ENCODE measurements around the gene SLC34A1. TPM values are rescaled to one million over a fixed set of nuclear protein-coding genes. Genes with fewer than 3 reads are reported as not detected.

SLC34A1 gene
- polyA plus RNA-seq, 3 donors = not detected

DNA sequence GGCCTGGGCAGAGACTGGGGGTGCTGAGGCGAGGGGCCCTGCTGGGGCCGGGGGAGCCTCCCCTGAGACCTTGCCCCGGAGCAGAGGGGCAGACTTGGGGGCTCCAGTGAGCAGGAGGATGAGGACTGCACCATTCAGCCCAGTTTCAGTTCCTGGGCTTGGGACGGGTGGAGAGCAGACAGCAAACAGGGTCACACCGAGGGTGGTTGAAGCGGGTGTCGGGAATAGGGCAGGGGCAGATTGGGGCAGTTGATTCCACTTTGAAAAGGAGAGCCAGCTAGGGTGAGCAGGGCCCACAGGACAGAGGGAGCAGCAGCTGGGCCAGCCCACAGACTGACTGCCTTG, 46.7 kb downstream of the SLC34A1 start:
- Histone ChIP-seq H2AFZ (ENCODE audit: insufficient read depth, low read depth, low read length, poor library complexity, severe bottlenecking) (no peak overlapping the region), H3K9me3 (replicated peaks in 1 of 2; ENCODE audit: control insufficient read depth in 1 of 2, insufficient read depth in 1 of 2, low read length in 2 of 2) (no peaks in the 10 kb centered on the region), H4K20me1 (ENCODE audit: insufficient read depth, low read length) (peaks cover 68% of the 10 kb centered on the region), H3K27ac (ENCODE audit: low read depth in 1 of 2, low read length in 2 of 2) (peak overlapping the region; percentile 98 to 100), H3K79me2 (ENCODE audit: insufficient read depth, low read length) (peaks cover 86% of the 10 kb centered on the region), H3K9ac (ENCODE audit: insufficient read depth, low read length, poor library complexity, severe bottlenecking) (peak overlapping the region; percentile 52), H3K36me3 (replicated peaks in 1 of 2; ENCODE audit: control insufficient read depth in 1 of 2, insufficient read depth in 2 of 2, low read length in 2 of 2) (peaks cover 54 to 61% of the 10 kb centered on the region in 2 donors), H3K27me3 (ENCODE audit: control insufficient read depth in 2 of 2, insufficient read depth in 2 of 2, low read length in 2 of 2) (no peaks in the 10 kb centered on the region), H3K4me1 (ENCODE audit: control insufficient read depth in 1 of 2, insufficient read depth in 2 of 2, low read length in 2 of 2) (peaks cover 60 to 68% of the 10 kb centered on the region in 2 donors), H3K4me2 (replicated peaks; ENCODE audit: extremely low read depth, low read length, poor library complexity, severe bottlenecking) (peak overlapping the region; percentile 69), H3K4me3 (replicated peaks in 1 of 3; ENCODE audit: low read depth in 2 of 3, low read length in 3 of 3) (peak overlapping the region in 2 of 3 experiments; percentile 3 to 59)
- H3K27ac Mint-ChIP-seq = peak overlapping the region; percentile 99 to 100 (median 99)
- no peak for DNase-seq
- H3K9me3 Mint-ChIP-seq = no peaks in the 10 kb centered on the region
- H3K4me3 Mint-ChIP-seq = peak overlapping the region; percentile 57 to 70
- TF ChIP-seq, protein P1, sequence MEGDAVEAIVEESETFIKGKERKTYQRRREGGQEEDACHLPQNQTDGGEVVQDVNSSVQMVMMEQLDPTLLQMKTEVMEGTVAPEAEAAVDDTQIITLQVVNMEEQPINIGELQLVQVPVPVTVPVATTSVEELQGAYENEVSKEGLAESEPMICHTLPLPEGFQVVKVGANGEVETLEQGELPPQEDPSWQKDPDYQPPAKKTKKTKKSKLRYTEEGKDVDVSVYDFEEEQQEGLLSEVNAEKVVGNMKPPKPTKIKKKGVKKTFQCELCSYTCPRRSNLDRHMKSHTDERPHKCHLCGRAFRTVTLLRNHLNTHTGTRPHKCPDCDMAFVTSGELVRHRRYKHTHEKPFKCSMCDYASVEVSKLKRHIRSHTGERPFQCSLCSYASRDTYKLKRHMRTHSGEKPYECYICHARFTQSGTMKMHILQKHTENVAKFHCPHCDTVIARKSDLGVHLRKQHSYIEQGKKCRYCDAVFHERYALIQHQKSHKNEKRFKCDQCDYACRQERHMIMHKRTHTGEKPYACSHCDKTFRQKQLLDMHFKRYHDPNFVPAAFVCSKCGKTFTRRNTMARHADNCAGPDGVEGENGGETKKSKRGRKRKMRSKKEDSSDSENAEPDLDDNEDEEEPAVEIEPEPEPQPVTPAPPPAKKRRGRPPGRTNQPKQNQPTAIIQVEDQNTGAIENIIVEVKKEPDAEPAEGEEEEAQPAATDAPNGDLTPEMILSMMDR (IDR thresholded peaks at IDR 0.05) = no peak
- intact Hi-C loops (cut with micrococcal nuclease) = loop anchor here in 1 of 2 donors (2.0 kb wide), 1 partner anchor 14 kb away; no protein-coding TSS in a partner anchor
- peaks cover 0 to 1% (median 0%) of the 10 kb centered on the region in 3 donors for H3K27me3 Mint-ChIP-seq (ENCODE audit: low read depth in 3 of 3)
- 22% methylated on average over 7 of the region's 7 CpGs for WGBS (ENCODE audit: insufficient coverage)
- H3K4me1 Mint-ChIP-seq = peaks cover 50% of the 10 kb centered on the region
- H3K36me3 Mint-ChIP-seq = peaks cover 48 to 78% of the 10 kb centered on the region in 2 donors

DNA sequence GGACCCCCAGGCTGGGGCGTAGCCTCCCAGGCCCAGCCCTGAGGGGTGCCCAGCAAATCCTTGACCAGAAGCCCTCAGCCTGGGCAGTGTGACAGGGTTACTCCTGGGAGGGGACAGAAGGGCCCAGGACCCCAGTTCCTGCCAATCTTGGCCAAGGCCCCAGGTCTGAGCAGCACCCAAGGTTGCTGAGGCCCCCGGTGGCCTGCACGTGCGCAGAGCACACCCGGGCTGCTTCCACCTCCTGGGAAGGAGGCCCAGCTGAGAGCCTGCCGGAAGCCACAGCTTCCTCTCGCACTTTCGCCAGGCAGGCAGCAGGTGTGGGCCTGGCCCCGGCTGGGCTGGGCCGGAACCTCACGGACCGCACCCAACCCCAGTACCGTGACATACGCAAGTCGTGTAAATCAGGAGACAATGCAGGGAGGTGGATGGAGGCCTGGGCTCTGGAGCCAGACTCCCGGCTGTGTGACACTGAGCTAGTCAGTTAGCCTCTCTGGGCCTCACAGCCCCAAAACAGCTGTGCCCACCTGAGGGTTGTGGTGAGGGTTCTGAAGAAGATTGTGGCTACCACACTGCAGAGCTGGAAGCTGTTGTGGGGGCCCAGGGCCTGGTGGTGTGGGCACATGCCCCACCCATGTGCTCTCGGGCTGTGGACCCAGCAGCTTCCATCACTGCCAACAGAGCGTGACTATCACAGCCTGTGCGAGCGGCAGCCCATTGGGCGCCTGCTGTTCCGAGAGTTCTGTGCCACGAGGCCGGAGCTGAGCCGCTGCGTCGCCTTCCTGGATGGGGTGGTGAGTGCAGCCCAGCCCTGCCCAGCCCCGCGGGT, 47.3 kb downstream of the SLC34A1 start:
- Histone ChIP-seq H4K20me1 (ENCODE audit: insufficient read depth, low read length) (peaks cover 74% of the 10 kb centered on the region), H3K9ac (ENCODE audit: insufficient read depth, low read length, poor library complexity, severe bottlenecking) (peak overlapping the region; percentile 52), H3K9me3 (replicated peaks in 1 of 2; ENCODE audit: control insufficient read depth in 1 of 2, insufficient read depth in 1 of 2, low read length in 2 of 2) (no peaks in the 10 kb centered on the region), H3K79me2 (ENCODE audit: insufficient read depth, low read length) (peaks cover 88% of the 10 kb centered on the region), H3K4me1 (ENCODE audit: control insufficient read depth in 1 of 2, insufficient read depth in 2 of 2, low read length in 2 of 2) (peaks cover 60 to 68% of the 10 kb centered on the region in 2 donors), H3K36me3 (replicated peaks in 1 of 2; ENCODE audit: control insufficient read depth in 1 of 2, insufficient read depth in 2 of 2, low read length in 2 of 2) (peaks cover 60 to 67% of the 10 kb centered on the region in 2 donors), H3K27ac (ENCODE audit: low read depth in 1 of 2, low read length in 2 of 2) (peak overlapping the region; percentile 98 to 100), H2AFZ (ENCODE audit: insufficient read depth, low read depth, low read length, poor library complexity, severe bottlenecking) (no peak overlapping the region), H3K27me3 (ENCODE audit: control insufficient read depth in 2 of 2, insufficient read depth in 2 of 2, low read length in 2 of 2) (no peaks in the 10 kb centered on the region), H3K4me2 (replicated peaks; ENCODE audit: extremely low read depth, low read length, poor library complexity, severe bottlenecking) (peak overlapping the region; percentile 69), H3K4me3 (replicated peaks in 1 of 3; ENCODE audit: low read depth in 2 of 3, low read length in 3 of 3) (peak overlapping the region in 1 of 3 experiments; percentile 59)
- Mint-ChIP-seq H3K27ac (peak overlapping the region; percentile 78 to 100 (median 99)), H3K9me3 (no peaks in the 10 kb centered on the region), H3K4me3 (peak overlapping the region; percentile 57 to 70), H3K27me3 (ENCODE audit: low read depth in 3 of 3) (no peaks in the 10 kb centered on the region), H3K36me3 (peaks cover 52 to 83% of the 10 kb centered on the region in 2 donors), H3K4me1 (peaks cover 50% of the 10 kb centered on the region)
- TF ChIP-seq, protein P1 (IDR thresholded peaks at IDR 0.05) = no peak
- intact Hi-C loops (cut with micrococcal nuclease) = loop anchor here in 1 of 2 donors (2.0 kb wide), 1 partner anchor 13 kb away; no protein-coding TSS in a partner anchor
- 22% methylated on average over 25 of the region's 29 CpGs for WGBS (ENCODE audit: insufficient coverage)
- DNase-seq = peak; percentile 61 to 70 (median 67)

Data from CD14-positive monocyte (primary cell).